ENCODE measurements around the gene FRMD1. TPM values are rescaled to one million over a fixed set of nuclear protein-coding genes. Genes with fewer than 3 reads are reported as not detected.

FRMD1 gene
- total RNA-seq, 1 experiment from 2014 or later, result 0.57 TPM

DNA sequence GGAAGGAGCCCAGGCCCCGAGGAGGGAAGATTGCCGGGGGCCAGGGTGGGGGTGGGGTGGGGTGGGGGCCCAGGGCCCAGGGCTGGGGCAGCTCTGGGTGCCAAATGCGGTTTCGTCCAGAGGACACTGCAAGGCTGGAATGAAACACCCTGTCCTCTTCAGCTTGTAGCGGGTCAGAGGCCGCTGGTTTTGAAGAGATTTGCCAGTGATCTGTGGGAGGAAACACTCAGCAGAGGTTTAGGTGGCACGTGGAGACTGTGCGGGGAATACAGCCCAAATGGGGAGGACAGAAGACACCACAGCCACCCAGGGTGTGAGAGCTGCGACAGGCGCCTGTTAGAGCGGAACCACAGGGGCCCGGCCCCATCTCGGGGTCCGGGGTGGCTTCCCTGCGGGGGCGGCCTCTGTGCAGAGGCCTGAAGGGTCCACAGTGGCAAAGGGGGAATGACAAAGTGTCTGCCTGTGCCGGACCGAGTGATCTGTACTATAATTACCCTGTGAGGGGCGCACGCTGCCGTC is 29.2 kb downstream of the FRMD1 start:
- H3K4me3 Mint-ChIP-seq, result no peak overlapping the region
- H3K27ac Mint-ChIP-seq, result no peak overlapping the region
- H3K4me1 Mint-ChIP-seq, result no peaks in the 10 kb centered on the region
- H3K9me3 Mint-ChIP-seq, result no peaks in the 10 kb centered on the region
- DNase-seq (ENCODE audit: low spot score), result no peak
- ChIA-PET POLR2A (no interaction called here), CTCF (no interaction called here)
- TF ChIP-seq, protein P1, sequence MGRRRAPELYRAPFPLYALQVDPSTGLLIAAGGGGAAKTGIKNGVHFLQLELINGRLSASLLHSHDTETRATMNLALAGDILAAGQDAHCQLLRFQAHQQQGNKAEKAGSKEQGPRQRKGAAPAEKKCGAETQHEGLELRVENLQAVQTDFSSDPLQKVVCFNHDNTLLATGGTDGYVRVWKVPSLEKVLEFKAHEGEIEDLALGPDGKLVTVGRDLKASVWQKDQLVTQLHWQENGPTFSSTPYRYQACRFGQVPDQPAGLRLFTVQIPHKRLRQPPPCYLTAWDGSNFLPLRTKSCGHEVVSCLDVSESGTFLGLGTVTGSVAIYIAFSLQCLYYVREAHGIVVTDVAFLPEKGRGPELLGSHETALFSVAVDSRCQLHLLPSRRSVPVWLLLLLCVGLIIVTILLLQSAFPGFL (CRISPR knock-in tag; IDR thresholded peaks at IDR 0.05; ENCODE audit: borderline replicate concordance), result no peak
- TF ChIP-seq CBFB (CRISPR knock-in tag; IDR thresholded peaks at IDR 0.05; ENCODE audit: low read depth) (no peak), TEAD1 (CRISPR knock-in tag; IDR thresholded peaks at IDR 0.05) (no peak), TP53 (CRISPR knock-in tag; IDR thresholded peaks at IDR 0.05) (no peak), GRHL2 (CRISPR knock-in tag; IDR thresholded peaks at IDR 0.05; ENCODE audit: insufficient replicate concordance, severe bottlenecking) (no peak), ATF1 (CRISPR knock-in tag; IDR thresholded peaks at IDR 0.05) (no peak), ZNF263 (CRISPR knock-in tag; IDR thresholded peaks at IDR 0.05; ENCODE audit: low read depth) (no peak), EMX1 (CRISPR knock-in tag; IDR thresholded peaks at IDR 0.05) (no peak), GTF2I (CRISPR knock-in tag; conservative IDR thresholded peaks at IDR 0.05) (no peak), NFATC4 (CRISPR knock-in tag; IDR thresholded peaks at IDR 0.05) (no peak), ESRRA (CRISPR knock-in tag; IDR thresholded peaks at IDR 0.05; ENCODE audit: borderline replicate concordance) (no peak), IRF2 (CRISPR knock-in tag; IDR thresholded peaks at IDR 0.05; ENCODE audit: borderline replicate concordance, low read depth) (no peak), ZNF396 (CRISPR knock-in tag; IDR thresholded peaks at IDR 0.05; ENCODE audit: borderline replicate concordance) (no peak), ELF4 (CRISPR knock-in tag; IDR thresholded peaks at IDR 0.05; ENCODE audit: low read depth) (no peak)
- TF ChIP-seq, protein P2, sequence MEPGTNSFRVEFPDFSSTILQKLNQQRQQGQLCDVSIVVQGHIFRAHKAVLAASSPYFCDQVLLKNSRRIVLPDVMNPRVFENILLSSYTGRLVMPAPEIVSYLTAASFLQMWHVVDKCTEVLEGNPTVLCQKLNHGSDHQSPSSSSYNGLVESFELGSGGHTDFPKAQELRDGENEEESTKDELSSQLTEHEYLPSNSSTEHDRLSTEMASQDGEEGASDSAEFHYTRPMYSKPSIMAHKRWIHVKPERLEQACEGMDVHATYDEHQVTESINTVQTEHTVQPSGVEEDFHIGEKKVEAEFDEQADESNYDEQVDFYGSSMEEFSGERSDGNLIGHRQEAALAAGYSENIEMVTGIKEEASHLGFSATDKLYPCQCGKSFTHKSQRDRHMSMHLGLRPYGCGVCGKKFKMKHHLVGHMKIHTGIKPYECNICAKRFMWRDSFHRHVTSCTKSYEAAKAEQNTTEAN (CRISPR knock-in tag; IDR thresholded peaks at IDR 0.05), result no peak
- TF ChIP-seq, protein P3, sequence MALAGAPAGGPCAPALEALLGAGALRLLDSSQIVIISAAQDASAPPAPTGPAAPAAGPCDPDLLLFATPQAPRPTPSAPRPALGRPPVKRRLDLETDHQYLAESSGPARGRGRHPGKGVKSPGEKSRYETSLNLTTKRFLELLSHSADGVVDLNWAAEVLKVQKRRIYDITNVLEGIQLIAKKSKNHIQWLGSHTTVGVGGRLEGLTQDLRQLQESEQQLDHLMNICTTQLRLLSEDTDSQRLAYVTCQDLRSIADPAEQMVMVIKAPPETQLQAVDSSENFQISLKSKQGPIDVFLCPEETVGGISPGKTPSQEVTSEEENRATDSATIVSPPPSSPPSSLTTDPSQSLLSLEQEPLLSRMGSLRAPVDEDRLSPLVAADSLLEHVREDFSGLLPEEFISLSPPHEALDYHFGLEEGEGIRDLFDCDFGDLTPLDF (CRISPR knock-in tag; IDR thresholded peaks at IDR 0.05), result no peak
- TF ChIP-seq, protein P4, sequence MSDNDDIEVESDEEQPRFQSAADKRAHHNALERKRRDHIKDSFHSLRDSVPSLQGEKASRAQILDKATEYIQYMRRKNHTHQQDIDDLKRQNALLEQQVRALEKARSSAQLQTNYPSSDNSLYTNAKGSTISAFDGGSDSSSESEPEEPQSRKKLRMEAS (CRISPR knock-in tag; IDR thresholded peaks at IDR 0.05), result no peak
- TF ChIP-seq, protein P5, sequence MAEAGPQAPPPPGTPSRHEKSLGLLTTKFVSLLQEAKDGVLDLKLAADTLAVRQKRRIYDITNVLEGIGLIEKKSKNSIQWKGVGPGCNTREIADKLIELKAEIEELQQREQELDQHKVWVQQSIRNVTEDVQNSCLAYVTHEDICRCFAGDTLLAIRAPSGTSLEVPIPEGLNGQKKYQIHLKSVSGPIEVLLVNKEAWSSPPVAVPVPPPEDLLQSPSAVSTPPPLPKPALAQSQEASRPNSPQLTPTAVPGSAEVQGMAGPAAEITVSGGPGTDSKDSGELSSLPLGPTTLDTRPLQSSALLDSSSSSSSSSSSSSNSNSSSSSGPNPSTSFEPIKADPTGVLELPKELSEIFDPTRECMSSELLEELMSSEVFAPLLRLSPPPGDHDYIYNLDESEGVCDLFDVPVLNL (CRISPR knock-in tag; IDR thresholded peaks at IDR 0.05; ENCODE audit: borderline replicate concordance, low read depth), result no peak
- TF ChIP-seq, protein P6, sequence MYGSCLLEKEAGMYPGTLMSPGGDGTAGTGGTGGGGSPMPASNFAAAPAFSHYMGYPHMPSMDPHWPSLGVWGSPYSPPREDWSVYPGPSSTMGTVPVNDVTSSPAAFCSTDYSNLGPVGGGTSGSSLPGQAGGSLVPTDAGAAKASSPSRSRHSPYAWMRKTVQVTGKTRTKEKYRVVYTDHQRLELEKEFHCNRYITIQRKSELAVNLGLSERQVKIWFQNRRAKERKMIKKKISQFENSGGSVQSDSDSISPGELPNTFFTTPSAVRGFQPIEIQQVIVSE (CRISPR knock-in tag; IDR thresholded peaks at IDR 0.05; ENCODE audit: borderline replicate concordance), result no peak
- no peaks in the 10 kb centered on the region for H3K36me3 Mint-ChIP-seq
- H3K27me3 Mint-ChIP-seq (ENCODE audit: low read depth), result no peaks in the 10 kb centered on the region
- ATAC-seq, result no peak

DNA sequence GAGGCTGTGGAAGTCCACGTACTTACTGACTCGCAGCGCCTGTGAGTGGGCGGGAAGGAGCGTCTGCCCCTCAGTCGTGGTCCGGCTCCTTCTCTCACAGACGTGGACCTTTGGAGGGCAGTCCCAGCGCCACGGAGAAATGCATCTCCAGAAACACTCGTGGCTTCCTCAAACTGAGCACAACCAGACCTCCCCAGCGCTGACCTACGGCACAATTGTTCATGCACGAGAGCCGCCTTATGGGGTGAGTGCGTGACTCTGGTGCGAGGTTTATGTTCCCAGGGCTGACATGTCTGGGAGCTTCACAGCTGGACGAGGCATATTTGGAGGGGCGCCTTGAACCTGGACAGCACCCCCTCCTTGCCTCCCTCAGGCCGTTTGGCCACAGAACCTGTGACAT is 29.7 kb downstream of the FRMD1 start:
- Mint-ChIP-seq H3K36me3 (no peaks in the 10 kb centered on the region), H3K4me1 (no peaks in the 10 kb centered on the region), H3K9me3 (no peaks in the 10 kb centered on the region), H3K27ac (no peak overlapping the region), H3K4me3 (no peak overlapping the region), H3K27me3 (ENCODE audit: low read depth) (no peaks in the 10 kb centered on the region)
- POLR2A ChIA-PET, result no interaction called here
- CTCF ChIA-PET, result no interaction called here
- DNase-seq (ENCODE audit: low spot score), result no peak
- ATAC-seq, result no peak
- TF ChIP-seq, protein P7, sequence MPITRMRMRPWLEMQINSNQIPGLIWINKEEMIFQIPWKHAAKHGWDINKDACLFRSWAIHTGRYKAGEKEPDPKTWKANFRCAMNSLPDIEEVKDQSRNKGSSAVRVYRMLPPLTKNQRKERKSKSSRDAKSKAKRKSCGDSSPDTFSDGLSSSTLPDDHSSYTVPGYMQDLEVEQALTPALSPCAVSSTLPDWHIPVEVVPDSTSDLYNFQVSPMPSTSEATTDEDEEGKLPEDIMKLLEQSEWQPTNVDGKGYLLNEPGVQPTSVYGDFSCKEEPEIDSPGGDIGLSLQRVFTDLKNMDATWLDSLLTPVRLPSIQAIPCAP (CRISPR knock-in tag; IDR thresholded peaks at IDR 0.05), result no peak
- TF ChIP-seq, protein P8, sequence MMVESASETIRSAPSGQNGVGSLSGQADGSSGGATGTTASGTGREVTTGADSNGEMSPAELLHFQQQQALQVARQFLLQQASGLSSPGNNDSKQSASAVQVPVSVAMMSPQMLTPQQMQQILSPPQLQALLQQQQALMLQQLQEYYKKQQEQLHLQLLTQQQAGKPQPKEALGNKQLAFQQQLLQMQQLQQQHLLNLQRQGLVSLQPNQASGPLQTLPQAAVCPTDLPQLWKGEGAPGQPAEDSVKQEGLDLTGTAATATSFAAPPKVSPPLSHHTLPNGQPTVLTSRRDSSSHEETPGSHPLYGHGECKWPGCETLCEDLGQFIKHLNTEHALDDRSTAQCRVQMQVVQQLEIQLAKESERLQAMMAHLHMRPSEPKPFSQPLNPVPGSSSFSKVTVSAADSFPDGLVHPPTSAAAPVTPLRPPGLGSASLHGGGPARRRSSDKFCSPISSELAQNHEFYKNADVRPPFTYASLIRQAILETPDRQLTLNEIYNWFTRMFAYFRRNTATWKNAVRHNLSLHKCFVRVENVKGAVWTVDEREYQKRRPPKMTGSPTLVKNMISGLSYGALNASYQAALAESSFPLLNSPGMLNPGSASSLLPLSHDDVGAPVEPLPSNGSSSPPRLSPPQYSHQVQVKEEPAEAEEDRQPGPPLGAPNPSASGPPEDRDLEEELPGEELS (CRISPR knock-in tag; IDR thresholded peaks at IDR 0.05), result no peak
- no peak for TF ChIP-seq IRF2 (CRISPR knock-in tag; IDR thresholded peaks at IDR 0.05; ENCODE audit: borderline replicate concordance, low read depth)
- TF ChIP-seq, protein P9, sequence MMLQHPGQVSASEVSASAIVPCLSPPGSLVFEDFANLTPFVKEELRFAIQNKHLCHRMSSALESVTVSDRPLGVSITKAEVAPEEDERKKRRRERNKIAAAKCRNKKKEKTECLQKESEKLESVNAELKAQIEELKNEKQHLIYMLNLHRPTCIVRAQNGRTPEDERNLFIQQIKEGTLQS (CRISPR knock-in tag; conservative IDR thresholded peaks at IDR 0.05), result no peak
- TF ChIP-seq, protein P10, sequence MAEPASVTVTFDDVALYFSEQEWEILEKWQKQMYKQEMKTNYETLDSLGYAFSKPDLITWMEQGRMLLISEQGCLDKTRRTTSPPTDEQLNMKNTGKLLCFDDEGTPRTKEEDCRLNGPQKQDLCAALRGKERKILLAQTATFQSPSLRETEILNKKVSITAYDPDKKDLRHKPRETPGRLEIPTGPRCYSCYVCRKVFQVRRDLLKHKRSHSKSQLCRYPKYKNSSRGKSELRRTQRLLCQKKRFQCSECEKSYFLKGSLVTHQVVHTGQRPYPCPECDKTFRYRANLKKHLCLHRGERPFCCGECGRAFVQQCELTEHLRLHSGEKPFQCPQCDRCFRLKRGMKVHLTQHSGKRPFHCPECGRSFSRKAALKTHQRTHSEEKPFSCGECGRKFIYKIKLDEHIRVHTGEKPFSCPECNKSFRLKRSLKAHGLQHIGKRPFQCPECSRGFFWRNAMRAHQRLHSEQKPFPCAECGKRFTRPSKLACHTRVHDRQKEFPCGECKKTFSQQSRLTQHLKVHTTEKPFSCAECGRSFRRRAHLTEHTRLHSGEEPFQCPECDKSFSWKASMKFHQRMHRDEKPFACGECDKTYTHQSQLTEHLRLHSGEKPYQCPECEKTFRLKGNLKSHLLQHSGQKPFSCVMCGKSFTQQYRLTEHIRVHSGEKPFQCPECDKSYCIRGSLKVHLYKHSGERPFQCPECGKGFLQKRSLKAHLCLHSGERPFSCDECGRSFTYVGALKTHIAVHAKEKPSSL (CRISPR knock-in tag; conservative IDR thresholded peaks at IDR 0.05), result no peak
- TF ChIP-seq ZNF671 (CRISPR knock-in tag; IDR thresholded peaks at IDR 0.05), result no peak
- TF ChIP-seq NR1H2 (CRISPR knock-in tag; IDR thresholded peaks at IDR 0.05), result no peak
